ENCODE results near the gene MYO7A.

DNA sequence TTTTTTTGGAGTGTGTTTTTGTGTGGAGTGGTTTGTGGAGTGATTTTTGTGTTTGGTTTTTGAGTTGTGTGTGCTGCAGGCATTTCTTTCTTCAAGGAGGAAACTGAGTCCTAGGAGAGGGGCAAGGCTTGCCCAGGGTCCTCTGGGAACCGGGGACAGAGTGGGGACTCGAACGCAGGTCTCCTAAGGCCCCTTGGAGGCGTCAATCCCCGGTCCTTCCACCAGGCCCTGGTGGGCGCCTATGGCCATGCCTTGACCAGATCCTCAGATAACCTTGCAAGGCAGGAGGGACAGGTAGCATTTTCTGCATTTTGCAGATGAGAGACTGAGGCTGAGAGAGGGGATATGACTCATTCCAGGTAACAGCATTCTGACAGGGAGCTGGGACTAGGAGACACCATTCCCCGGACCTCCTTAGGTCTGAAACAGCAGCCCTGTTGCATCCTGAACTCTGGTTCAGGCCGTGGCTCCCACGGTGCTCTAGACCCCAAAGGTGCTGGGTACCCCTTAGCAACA is 39.1 kb downstream of the MYO7A start:
- TF ChIP-seq EZH2phosphoT487 (IDR thresholded peaks at IDR 0.05; ENCODE audit: borderline replicate concordance) = no peak
- TF ChIP-seq, protein P1, sequence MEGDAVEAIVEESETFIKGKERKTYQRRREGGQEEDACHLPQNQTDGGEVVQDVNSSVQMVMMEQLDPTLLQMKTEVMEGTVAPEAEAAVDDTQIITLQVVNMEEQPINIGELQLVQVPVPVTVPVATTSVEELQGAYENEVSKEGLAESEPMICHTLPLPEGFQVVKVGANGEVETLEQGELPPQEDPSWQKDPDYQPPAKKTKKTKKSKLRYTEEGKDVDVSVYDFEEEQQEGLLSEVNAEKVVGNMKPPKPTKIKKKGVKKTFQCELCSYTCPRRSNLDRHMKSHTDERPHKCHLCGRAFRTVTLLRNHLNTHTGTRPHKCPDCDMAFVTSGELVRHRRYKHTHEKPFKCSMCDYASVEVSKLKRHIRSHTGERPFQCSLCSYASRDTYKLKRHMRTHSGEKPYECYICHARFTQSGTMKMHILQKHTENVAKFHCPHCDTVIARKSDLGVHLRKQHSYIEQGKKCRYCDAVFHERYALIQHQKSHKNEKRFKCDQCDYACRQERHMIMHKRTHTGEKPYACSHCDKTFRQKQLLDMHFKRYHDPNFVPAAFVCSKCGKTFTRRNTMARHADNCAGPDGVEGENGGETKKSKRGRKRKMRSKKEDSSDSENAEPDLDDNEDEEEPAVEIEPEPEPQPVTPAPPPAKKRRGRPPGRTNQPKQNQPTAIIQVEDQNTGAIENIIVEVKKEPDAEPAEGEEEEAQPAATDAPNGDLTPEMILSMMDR (conservative IDR thresholded peaks at IDR 0.05; ENCODE audit: low read length) = no peak

Data from Loucy (cell line).